Mesendoderm (in vitro differentiated cells): ENCODE measurements around the gene FMNL2.

Experiments used
- DNase-seq: peaks from one replicate; pipeline ENCODE4 v3.0.0; 2013
- H2AK5ac ChIP-seq: 2 replicates; pipeline ENCODE4 v1.6.1; 2013; ENCODE audit warnings: low read length, inconsistent platforms
- H2BK120ac ChIP-seq: 2 replicates; pipeline ENCODE4 v1.6.1; 2013; ENCODE audit warnings: low read depth, mild to moderate bottlenecking, low read length, moderate library complexity, mixed read lengths
- H2BK15ac ChIP-seq: replicated peaks from 2 replicates; pipeline ENCODE4 v1.6.1; 2013; ENCODE audit warnings: low read depth, mild to moderate bottlenecking, moderate library complexity
- H2BK5ac ChIP-seq: 2 replicates; pipeline ENCODE4 v1.6.1; 2013; ENCODE audit warnings: low read length, inconsistent platforms
- H3K18ac ChIP-seq: 2 replicates; pipeline ENCODE4 v1.6.1; 2013; ENCODE audit warnings: mild to moderate bottlenecking, low read length, mixed read lengths
- H3K23ac ChIP-seq: one replicate; pipeline ENCODE4 v1.6.1; 2013; ENCODE audit warnings: low read length
- H3K27ac ChIP-seq: 2 replicates; pipeline ENCODE4 v1.5.1; 2013; ENCODE audit warnings: low read depth, mild to moderate bottlenecking, inconsistent platforms, low read length, moderate library complexity
- H3K27me3 ChIP-seq: 2 replicates; pipeline ENCODE4 v1.6.1; 2013; ENCODE audit warnings: low read length, control low read depth, mild to moderate bottlenecking, inconsistent platforms; ENCODE audit not compliant: insufficient read depth, poor library complexity
- H3K36me3 ChIP-seq: 2 replicates; pipeline ENCODE4 v1.6.1; 2013; ENCODE audit warnings: low read length, inconsistent platforms; ENCODE audit not compliant: control insufficient read depth, insufficient read depth
- H3K4ac ChIP-seq: one replicate; pipeline ENCODE4 v1.6.1; 2013; ENCODE audit warnings: low read depth, mild to moderate bottlenecking, low read length, moderate library complexity
- H3K4me1 ChIP-seq: 2 replicates; pipeline ENCODE4 v1.6.1; 2013; ENCODE audit warnings: low read depth, low read length, inconsistent platforms; ENCODE audit not compliant: control insufficient read depth
- H3K4me2 ChIP-seq: 2 replicates; pipeline ENCODE4 v1.6.1; 2013; ENCODE audit warnings: low read length
- H3K4me3 ChIP-seq: 2 replicates; pipeline ENCODE4 v1.5.1; 2013; ENCODE audit warnings: mild to moderate bottlenecking, low read length
- H3K56ac ChIP-seq: one replicate; pipeline ENCODE4 v1.6.1; 2013; ENCODE audit warnings: low read length
- H3K79me1 ChIP-seq: 2 replicates; pipeline ENCODE4 v1.6.1; 2013; ENCODE audit warnings: low read length, inconsistent platforms
- H3K79me2 ChIP-seq: 2 replicates; pipeline ENCODE4 v1.6.1; 2013; ENCODE audit warnings: mild to moderate bottlenecking, low read length; ENCODE audit not compliant: control insufficient read depth, insufficient read depth
- H3K9ac ChIP-seq: 2 replicates; pipeline ENCODE4 v1.6.1; 2013; ENCODE audit warnings: low read length, inconsistent platforms
- H4K5ac ChIP-seq: one replicate; pipeline ENCODE4 v1.6.1; 2013; ENCODE audit warnings: low read length
- H4K8ac ChIP-seq: one replicate; pipeline ENCODE4 v1.6.1; 2013; ENCODE audit warnings: low read depth, mild to moderate bottlenecking, control low read depth, low read length, moderate library complexity
- WGBS: extraction: QIAGEN DNeasy Blood & Tissue Kit; methylation state at CpG from one replicate; pipeline ENCODE4 v1.1.7; 2013; ENCODE audit warnings: low lambda C conversion rate, missing lambda C conversion rate; ENCODE audit not compliant: insufficient coverage; ENCODE audit errors: extremely low coverage; 5-methylcytosine and 5-hydroxymethylcytosine counted together

Gene FMNL2

GRCh38 chr2:152525277-152525838 lies 190.4 kb downstream of the FMNL2 start:
- no peak overlapping the region for H4K5ac ChIP-seq
- peaks cover 16% of the 10 kb centered on the region for H3K79me1 ChIP-seq
- H3K56ac ChIP-seq, result no peak overlapping the region
- H3K27ac ChIP-seq, result no peak overlapping the region
- WGBS, result no CpG with 5 or more reads among the region's 6 CpGs
- H2BK15ac ChIP-seq, result no peak overlapping the region
- no peaks in the 10 kb centered on the region for H3K36me3 ChIP-seq
- no peaks in the 10 kb centered on the region for H3K27me3 ChIP-seq
- peaks cover 1% of the 10 kb centered on the region for H3K79me2 ChIP-seq
- no peak overlapping the region for H3K4me3 ChIP-seq
- H3K4me1 ChIP-seq, result peaks cover 13% of the 10 kb centered on the region
- H2AK5ac ChIP-seq, result peak overlapping the region; percentile 22
- H3K9ac ChIP-seq, result no peak overlapping the region
- no peak for DNase-seq
- H4K8ac ChIP-seq, result no peak overlapping the region
- no peak overlapping the region for H3K4me2 ChIP-seq
- no peak overlapping the region for H2BK120ac ChIP-seq
- H2BK5ac ChIP-seq, result no peak overlapping the region
- H3K23ac ChIP-seq, result no peak overlapping the region
- no peak overlapping the region for H3K18ac ChIP-seq
- H3K4ac ChIP-seq, result no peak overlapping the region

- H3K9ac ChIP-seq, result no peak overlapping the region
- H2AK5ac ChIP-seq, result no peak overlapping the region
- H4K5ac ChIP-seq, result no peak overlapping the region
- H3K4me2 ChIP-seq, result no peak overlapping the region
- H3K56ac ChIP-seq, result no peak overlapping the region
- no peak overlapping the region for H2BK5ac ChIP-seq
- H3K18ac ChIP-seq, result no peak overlapping the region
- H3K4me1 ChIP-seq, result peaks cover 8% of the 10 kb centered on the region
- H3K27ac ChIP-seq, result no peak overlapping the region
- H2BK120ac ChIP-seq, result no peak overlapping the region
- no peaks in the 10 kb centered on the region for H3K27me3 ChIP-seq
- H3K79me2 ChIP-seq, result peaks cover 1% of the 10 kb centered on the region
- no peak overlapping the region for H3K4ac ChIP-seq
- no peak overlapping the region for H4K8ac ChIP-seq
- no peak overlapping the region for H3K23ac ChIP-seq
- no peak overlapping the region for H2BK15ac ChIP-seq
- no peak for DNase-seq
- H3K36me3 ChIP-seq, result no peaks in the 10 kb centered on the region
- H3K79me1 ChIP-seq, result peaks cover 14% of the 10 kb centered on the region
- H3K4me3 ChIP-seq, result no peak overlapping the region
- no CpG with 5 or more reads among the region's 4 CpGs for WGBS
These were observed 194.6 kb downstream of the FMNL2 start for GRCh38 chr2:152529420-152530115.

GRCh38 chr2:152532241-152532640 lies 197.3 kb downstream of the FMNL2 start:
- H3K27me3 ChIP-seq, result no peaks in the 10 kb centered on the region
- DNase-seq, result no peak
- H3K79me1 ChIP-seq, result peaks cover 9% of the 10 kb centered on the region
- no peak overlapping the region for H3K18ac ChIP-seq
- no peak overlapping the region for H2BK5ac ChIP-seq
- no peak overlapping the region for H2BK120ac ChIP-seq
- H3K4me2 ChIP-seq, result no peak overlapping the region
- peaks cover 1% of the 10 kb centered on the region for H3K79me2 ChIP-seq
- H3K56ac ChIP-seq, result no peak overlapping the region
- H4K5ac ChIP-seq, result no peak overlapping the region
- no peak overlapping the region for H3K4me3 ChIP-seq
- H3K27ac ChIP-seq, result no peak overlapping the region
- H3K36me3 ChIP-seq, result no peaks in the 10 kb centered on the region
- H4K8ac ChIP-seq, result no peak overlapping the region
- H3K4ac ChIP-seq, result no peak overlapping the region
- no peak overlapping the region for H2BK15ac ChIP-seq
- no peaks in the 10 kb centered on the region for H3K4me1 ChIP-seq
- no peak overlapping the region for H2AK5ac ChIP-seq
- no peak overlapping the region for H3K9ac ChIP-seq
- no peak overlapping the region for H3K23ac ChIP-seq
- WGBS, result no CpG with 5 or more reads among the region's 3 CpGs

- H3K79me1 ChIP-seq, result peaks cover 7% of the 10 kb centered on the region
- no peak overlapping the region for H3K4ac ChIP-seq
- H2BK120ac ChIP-seq, result no peak overlapping the region
- no peak overlapping the region for H3K4me3 ChIP-seq
- H3K9ac ChIP-seq, result no peak overlapping the region
- no peak overlapping the region for H3K4me2 ChIP-seq
- H2BK15ac ChIP-seq, result no peak overlapping the region
- no peak overlapping the region for H3K27ac ChIP-seq
- H2AK5ac ChIP-seq, result no peak overlapping the region
- H3K18ac ChIP-seq, result no peak overlapping the region
- no peak overlapping the region for H3K56ac ChIP-seq
- H3K36me3 ChIP-seq, result no peaks in the 10 kb centered on the region
- WGBS, result no CpG with 5 or more reads among the region's 7 CpGs
- H4K5ac ChIP-seq, result no peak overlapping the region
- no peak overlapping the region for H4K8ac ChIP-seq
- no peaks in the 10 kb centered on the region for H3K4me1 ChIP-seq
- H3K79me2 ChIP-seq, result no peaks in the 10 kb centered on the region
- no peak for DNase-seq
- H3K27me3 ChIP-seq, result no peaks in the 10 kb centered on the region
- H2BK5ac ChIP-seq, result no peak overlapping the region
- no peak overlapping the region for H3K23ac ChIP-seq
These were observed 199.6 kb downstream of the FMNL2 start for GRCh38 chr2:152534460-152535135.

- Histone ChIP-seq H3K4me3 (no peak overlapping the region), H2BK5ac (no peak overlapping the region), H4K8ac (no peak overlapping the region), H3K56ac (no peak overlapping the region), H3K4ac (no peak overlapping the region), H2BK120ac (no peak overlapping the region), H2AK5ac (no peak overlapping the region), H3K79me1 (peaks cover 5% of the 10 kb centered on the region), H3K27ac (no peak overlapping the region), H3K23ac (no peak overlapping the region), H3K79me2 (no peaks in the 10 kb centered on the region), H3K4me1 (no peaks in the 10 kb centered on the region), H3K36me3 (no peaks in the 10 kb centered on the region), H3K4me2 (no peak overlapping the region), H4K5ac (no peak overlapping the region), H3K18ac (no peak overlapping the region), H3K9ac (no peak overlapping the region), H2BK15ac (no peak overlapping the region), H3K27me3 (no peaks in the 10 kb centered on the region)
- no CpG with 5 or more reads among the region's 9 CpGs for WGBS
- no peak for DNase-seq
These were observed 202.2 kb downstream of the FMNL2 start for GRCh38 chr2:152537081-152537651.
